ENCODE results near the gene TRIO.
A peak's percentile ranks its signal among the peaks of the same experiment; 100 is the strongest.

Gene TRIO

GRCh38 chr5:14105718-14106410, 37.3 kb upstream of the TRIO start:
- Histone ChIP-seq H3K36me3 (ENCODE audit: control insufficient read depth, insufficient read depth, low read length) (no peaks in the 10 kb centered on the region), H3K27me3 (replicated peaks; ENCODE audit: control insufficient read depth, insufficient read depth, low read length) (no peaks in the 10 kb centered on the region), H3K4me3 (replicated peaks; ENCODE audit: low read depth, low read length) (no peak overlapping the region)
- no peak for TF ChIP-seq CTCF (IDR thresholded peaks at IDR 0.05; ENCODE audit: insufficient read depth, low read length, poor library complexity, severe bottlenecking)
- DNase-seq (ENCODE audit: extremely low read depth, insufficient read length): no peak

- DNase-seq (ENCODE audit: extremely low read depth, insufficient read length): no peak
Observed at GRCh38 chr5:14107536-14107935, 35.6 kb upstream of the TRIO start.

GRCh38 chr5:14108170-14108996, 34.8 kb upstream of the TRIO start:
- peak; percentile 82 for TF ChIP-seq CTCF (IDR thresholded peaks at IDR 0.05; ENCODE audit: insufficient read depth, low read length, poor library complexity, severe bottlenecking)
- H3K27me3 ChIP-seq (replicated peaks; ENCODE audit: control insufficient read depth, insufficient read depth, low read length): no peaks in the 10 kb centered on the region
- peak; percentile 57 for DNase-seq (ENCODE audit: extremely low read depth, insufficient read length)
- no peaks in the 10 kb centered on the region for H3K36me3 ChIP-seq (ENCODE audit: control insufficient read depth, insufficient read depth, low read length)
- peak overlapping the region; percentile 59 for H3K4me3 ChIP-seq (replicated peaks; ENCODE audit: low read depth, low read length)

More at GRCh38 chr5:14107536-14107935, 35.6 kb upstream of the TRIO start:
- no peaks in the 10 kb centered on the region for H3K27me3 ChIP-seq (replicated peaks; ENCODE audit: control insufficient read depth, insufficient read depth, low read length)
- no peaks in the 10 kb centered on the region for H3K36me3 ChIP-seq (ENCODE audit: control insufficient read depth, insufficient read depth, low read length)
- no peak overlapping the region; the same call in 1 of the 2 replicates for H3K4me3 ChIP-seq (replicated peaks; ENCODE audit: low read depth, low read length)
- no peak for TF ChIP-seq CTCF (IDR thresholded peaks at IDR 0.05; ENCODE audit: insufficient read depth, low read length, poor library complexity, severe bottlenecking)

GRCh38 chr5:14109041-14109747, 33.9 kb upstream of the TRIO start:
- no peaks in the 10 kb centered on the region for H3K27me3 ChIP-seq (replicated peaks; ENCODE audit: control insufficient read depth, insufficient read depth, low read length)
- no peaks in the 10 kb centered on the region for H3K36me3 ChIP-seq (ENCODE audit: control insufficient read depth, insufficient read depth, low read length)
- no peak for TF ChIP-seq CTCF (IDR thresholded peaks at IDR 0.05; ENCODE audit: insufficient read depth, low read length, poor library complexity, severe bottlenecking)
- DNase-seq (ENCODE audit: extremely low read depth, insufficient read length): peak; percentile 52
- peak overlapping the region; percentile 23; the same call in 1 of the 2 replicates for H3K4me3 ChIP-seq (replicated peaks; ENCODE audit: low read depth, low read length)

GRCh38 chr5:14109771-14110170, 33.4 kb upstream of the TRIO start:
- H3K4me3 ChIP-seq (replicated peaks; ENCODE audit: low read depth, low read length): no peak overlapping the region
- no peaks in the 10 kb centered on the region for H3K36me3 ChIP-seq (ENCODE audit: control insufficient read depth, insufficient read depth, low read length)
- DNase-seq (ENCODE audit: extremely low read depth, insufficient read length): no peak
- no peaks in the 10 kb centered on the region for H3K27me3 ChIP-seq (replicated peaks; ENCODE audit: control insufficient read depth, insufficient read depth, low read length)
- TF ChIP-seq CTCF (IDR thresholded peaks at IDR 0.05; ENCODE audit: insufficient read depth, low read length, poor library complexity, severe bottlenecking): no peak
